Epidermal melanocyte (primary cell): ENCODE results near the gene RAB36.

ENCODE experiments used
- DNase-seq: peaks from one replicate; pipeline ENCODE4 v3.0.0; 2011; ENCODE audit warnings: low spot score; ENCODE audit not compliant: insufficient read length

Gene RAB36

GRCh38 chr22:23144932-23145877, at the start of gene RAB36:
Gene RAB36 (plus strand): TSS chr22:23145477. CDS start chr22:23146617, 1,140 bp downstream.
- peak; percentile 73 for DNase-seq

- no peak for DNase-seq
These were observed 49.4 kb upstream of the RAB36 start for GRCh38 chr22:23095733-23096342.

GRCh38 chr22:23097412-23098229, 47.7 kb upstream of the RAB36 start:
- DNase-seq: no peak

GRCh38 chr22:23098230-23098705, 47.0 kb upstream of the RAB36 start:
- DNase-seq: no peak

GRCh38 chr22:23098718-23099530, 46.4 kb upstream of the RAB36 start:
- no peak for DNase-seq

GRCh38 chr22:23099531-23099804, 45.8 kb upstream of the RAB36 start:
- DNase-seq: no peak

GRCh38 chr22:23100124-23100801, 45.0 kb upstream of the RAB36 start:
- no peak for DNase-seq

GRCh38 chr22:23101524-23101923, 43.8 kb upstream of the RAB36 start:
- DNase-seq: no peak

- no peak for DNase-seq
These were observed 43.1 kb upstream of the RAB36 start for GRCh38 chr22:23102002-23102655.

GRCh38 chr22:23102776-23103175, 42.5 kb upstream of the RAB36 start:
- DNase-seq: no peak

GRCh38 chr22:23103199-23103954, 41.9 kb upstream of the RAB36 start:
- no peak for DNase-seq

GRCh38 chr22:23104187-23104971, 40.9 kb upstream of the RAB36 start:
- DNase-seq: no peak

- no peak for DNase-seq
These were observed 40.0 kb upstream of the RAB36 start for GRCh38 chr22:23105304-23105703.

- DNase-seq: no peak
These were observed 39.4 kb upstream of the RAB36 start for GRCh38 chr22:23105919-23106318.

GRCh38 chr22:23106344-23106743, 38.9 kb upstream of the RAB36 start:
- no peak for DNase-seq

GRCh38 chr22:23106906-23107367, 38.3 kb upstream of the RAB36 start:
- DNase-seq: no peak

GRCh38 chr22:23107487-23108248, 37.6 kb upstream of the RAB36 start:
- no peak for DNase-seq
